Fibroblast of skin of left biceps (primary cell): ENCODE results near the gene AP3D1.

Experiments used
- DNase-seq, 2 experiments: peaks; one replicate each; pipeline ENCODE4 v3.0.0-alpha.2; 2013; ENCODE audit warnings: low read depth in 2 of 2

Gene AP3D1

DNA sequence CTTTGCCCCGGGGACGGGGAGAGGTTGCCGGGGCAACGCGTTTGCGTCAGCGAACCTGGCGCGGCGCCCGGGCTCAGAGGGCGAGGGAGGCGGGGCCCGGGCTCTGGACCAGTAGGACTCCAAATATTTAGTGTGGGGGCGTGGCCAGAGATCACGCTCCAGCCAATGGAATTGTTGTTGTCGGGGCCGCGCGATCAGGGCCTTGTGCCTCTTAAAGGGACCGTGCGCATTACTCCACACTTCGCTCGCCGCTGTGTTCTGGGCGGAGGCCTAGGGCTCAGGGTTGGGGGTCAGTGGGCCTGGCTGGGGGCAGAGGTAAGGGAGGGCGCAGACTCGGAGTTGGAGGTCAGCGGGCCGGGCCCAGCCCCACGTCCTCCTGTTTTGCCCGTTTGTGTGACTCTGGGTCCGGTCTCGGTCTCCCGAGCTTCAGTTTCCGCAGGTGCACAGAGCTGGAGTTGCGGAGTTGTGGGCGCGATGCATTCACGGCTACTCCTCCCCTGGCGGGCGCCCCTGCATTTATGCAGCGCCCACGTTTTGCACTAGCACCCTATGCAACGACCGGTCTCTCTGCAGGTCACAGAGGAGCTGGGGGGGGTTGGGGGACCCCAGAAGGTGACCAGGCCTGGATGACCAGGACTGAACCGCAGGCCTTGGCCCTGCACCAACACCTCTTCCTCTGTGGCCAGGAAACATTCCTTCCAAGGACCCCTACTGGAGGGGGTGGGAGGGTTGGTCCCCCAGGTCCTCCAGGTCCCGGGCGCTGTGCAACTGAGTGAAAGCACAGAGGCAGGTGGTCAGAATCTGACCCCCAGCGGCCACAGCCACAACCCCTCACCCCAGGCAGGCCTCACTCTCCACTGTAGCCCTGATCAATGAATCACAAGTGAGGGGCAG, 89.6 kb downstream of the AP3D1 start:
- DNase-seq = peak; percentile 94

DNA sequence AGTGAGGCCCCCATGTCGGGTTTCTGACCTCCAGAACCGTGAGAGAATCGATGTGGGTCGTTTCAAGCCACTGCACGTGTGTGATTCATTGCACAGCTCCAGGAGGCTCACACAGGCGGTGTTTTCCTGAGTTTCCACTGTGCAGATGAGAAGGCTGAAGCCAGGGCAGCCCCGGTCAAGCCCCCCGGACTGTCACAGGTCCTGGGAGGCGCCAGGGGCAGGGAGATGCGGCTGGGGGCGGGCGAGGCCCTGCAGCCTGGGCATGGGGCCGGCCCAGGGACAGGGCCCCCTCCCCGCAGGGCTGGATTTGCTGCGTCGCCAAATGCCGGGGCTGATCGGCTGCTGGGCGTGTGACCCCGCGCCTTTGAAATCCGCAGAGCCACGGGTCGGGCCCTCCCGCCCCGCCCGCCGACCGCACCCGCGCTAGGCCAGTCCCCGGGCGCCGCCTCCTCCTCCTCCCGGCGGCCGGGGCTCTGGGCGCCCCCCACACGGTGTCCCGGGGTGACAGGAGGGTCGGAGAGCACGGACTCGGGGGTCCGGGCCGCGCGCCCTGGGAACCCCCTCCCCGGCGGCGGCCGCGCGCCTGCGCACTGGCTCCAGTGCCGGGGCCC, 90.4 kb downstream of the AP3D1 start:
- no peak for DNase-seq

DNA sequence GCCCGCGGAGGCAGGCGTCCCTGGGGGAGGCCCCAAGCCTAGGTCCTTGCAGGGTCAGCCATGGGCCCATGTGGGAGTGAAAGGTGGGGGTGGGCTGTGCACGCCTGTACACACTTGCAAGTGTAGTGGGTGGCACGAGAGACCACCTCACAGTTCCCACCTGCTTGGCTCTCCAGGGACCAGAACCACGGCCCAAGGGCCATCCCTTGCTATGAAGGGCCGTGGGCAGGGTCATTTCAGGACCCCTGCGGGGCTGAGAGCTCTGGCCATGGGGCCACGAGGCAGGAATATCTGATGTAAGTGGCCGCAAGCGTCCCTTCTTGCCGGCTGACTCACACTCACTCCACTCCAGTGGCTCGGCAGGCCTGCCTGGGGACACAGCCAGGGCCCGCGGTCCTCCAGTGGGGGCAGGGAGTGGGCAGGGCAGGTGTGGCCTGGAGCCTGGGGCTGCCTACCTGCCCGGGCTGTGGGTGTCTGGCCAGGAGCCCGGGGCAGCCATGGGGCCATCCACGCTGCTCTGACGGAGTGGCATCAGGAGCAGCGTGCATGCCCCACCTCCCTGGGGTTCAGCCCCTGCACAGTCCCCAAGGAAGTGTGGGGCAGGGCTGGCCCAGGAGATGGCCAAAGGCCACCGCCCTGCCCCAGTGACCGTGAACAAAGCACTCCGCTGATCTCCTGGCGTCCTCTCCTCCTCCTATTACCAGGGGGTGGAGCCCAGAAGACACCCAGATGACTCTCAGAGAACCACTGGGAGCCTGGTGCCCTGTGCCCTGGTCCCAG, 91.8 kb downstream of the AP3D1 start:
- DNase-seq = no peak

DNA sequence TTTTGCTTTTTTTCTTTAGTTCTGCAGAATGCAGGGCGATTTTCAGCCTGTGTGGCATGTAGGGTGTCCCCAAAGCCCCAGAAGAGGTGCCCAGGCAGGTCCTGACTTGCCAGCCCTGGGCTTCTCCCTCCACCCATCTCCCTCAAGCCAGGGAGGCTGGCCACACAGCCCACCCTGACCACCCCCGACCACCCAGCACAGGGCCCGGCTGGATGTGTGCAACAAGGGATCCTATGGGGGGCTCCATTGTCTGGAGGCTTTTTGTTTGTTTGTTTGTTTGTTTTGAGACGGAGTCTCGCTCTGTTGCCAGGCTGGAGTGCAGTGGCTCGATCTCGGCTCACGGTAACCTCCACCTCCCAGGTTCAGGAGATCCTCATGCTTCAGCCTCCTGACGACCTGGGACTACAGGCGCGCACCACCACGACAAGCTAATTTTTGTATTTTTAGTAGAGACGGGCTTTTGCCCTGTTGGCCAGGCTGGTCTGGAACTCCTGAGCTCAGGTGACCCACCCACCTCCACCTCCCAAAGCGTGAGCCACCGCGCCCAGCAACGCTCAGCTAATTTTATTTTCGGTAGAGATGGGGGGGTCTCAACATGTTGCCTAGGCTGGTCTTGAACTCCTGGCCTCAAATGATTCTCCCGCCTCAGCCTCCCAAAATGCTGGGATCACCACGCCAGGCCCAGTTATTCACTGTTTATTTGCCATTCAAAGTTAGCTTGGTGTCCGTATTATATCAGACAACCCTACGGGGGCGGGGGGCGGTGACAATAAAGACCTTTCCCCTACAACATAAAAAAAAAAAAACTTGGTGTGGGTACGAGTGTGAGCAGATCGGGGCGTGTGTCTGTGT, 92.6 kb downstream of the AP3D1 start:
- DNase-seq = no peak

DNA sequence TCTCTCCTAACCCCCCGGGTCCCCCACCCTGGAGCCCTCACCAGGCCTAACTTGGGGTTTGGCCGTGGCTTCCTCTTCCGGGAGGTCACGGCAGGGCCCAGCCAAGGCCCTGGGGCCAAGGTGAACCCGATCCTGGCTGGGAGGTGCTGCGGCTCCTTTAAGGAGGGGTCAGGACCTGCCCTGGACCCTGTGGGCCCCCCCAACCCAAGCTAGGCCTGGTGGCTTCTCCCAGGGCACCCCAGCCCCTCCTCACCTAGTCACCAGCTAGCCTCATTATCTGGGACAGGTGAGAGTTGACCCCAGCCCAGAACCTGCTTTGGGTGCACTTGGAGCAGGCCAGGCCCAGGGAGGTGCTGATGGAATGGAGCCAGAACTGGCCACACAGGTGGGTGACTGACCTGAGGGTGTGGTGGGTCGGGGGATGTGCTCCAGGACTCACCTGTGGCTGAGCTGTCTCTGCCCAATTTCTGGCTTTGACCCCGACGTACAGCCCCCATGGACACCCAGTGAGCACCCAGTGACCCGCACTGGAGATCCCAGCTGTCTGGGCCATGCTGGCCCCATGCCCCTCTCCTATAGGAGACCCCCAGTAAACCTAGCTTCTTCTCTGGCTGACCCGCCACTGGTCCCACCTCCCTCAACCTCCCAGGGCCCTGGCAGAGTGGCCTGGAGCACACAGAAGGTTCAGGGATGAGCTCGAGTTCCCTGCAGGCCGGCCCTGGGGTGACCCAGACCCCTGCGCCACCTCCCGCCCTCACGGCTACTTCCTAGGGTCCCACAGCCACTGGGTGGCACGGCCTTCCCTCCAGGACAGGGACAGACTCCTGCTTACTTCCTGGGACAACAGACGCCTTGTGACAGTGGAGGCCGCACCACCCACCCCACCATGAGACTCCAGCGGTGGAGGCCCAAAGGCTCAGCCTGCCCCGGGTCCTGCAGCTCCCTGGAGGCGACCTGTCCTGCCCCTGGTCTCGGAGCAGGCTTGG, 93.6 kb downstream of the AP3D1 start:
- no peak for DNase-seq

DNA sequence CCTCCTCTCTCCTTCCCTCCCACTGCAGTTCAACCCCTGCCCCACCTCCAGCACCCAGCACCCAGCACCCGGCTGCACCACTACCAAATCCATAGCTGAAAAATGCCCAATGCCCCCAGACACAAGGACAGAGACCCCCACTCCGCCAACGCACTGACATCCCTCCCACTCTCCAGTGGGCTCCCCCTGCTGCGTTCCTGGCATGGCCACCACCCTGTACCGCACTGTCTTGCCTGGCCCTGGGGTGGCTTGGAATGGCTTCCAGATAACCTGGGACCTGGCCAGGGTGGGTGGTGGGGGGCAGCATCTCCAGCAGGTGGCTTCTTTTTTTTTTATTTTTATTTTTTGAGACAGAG, 94.6 kb downstream of the AP3D1 start:
- no peak for DNase-seq

DNA sequence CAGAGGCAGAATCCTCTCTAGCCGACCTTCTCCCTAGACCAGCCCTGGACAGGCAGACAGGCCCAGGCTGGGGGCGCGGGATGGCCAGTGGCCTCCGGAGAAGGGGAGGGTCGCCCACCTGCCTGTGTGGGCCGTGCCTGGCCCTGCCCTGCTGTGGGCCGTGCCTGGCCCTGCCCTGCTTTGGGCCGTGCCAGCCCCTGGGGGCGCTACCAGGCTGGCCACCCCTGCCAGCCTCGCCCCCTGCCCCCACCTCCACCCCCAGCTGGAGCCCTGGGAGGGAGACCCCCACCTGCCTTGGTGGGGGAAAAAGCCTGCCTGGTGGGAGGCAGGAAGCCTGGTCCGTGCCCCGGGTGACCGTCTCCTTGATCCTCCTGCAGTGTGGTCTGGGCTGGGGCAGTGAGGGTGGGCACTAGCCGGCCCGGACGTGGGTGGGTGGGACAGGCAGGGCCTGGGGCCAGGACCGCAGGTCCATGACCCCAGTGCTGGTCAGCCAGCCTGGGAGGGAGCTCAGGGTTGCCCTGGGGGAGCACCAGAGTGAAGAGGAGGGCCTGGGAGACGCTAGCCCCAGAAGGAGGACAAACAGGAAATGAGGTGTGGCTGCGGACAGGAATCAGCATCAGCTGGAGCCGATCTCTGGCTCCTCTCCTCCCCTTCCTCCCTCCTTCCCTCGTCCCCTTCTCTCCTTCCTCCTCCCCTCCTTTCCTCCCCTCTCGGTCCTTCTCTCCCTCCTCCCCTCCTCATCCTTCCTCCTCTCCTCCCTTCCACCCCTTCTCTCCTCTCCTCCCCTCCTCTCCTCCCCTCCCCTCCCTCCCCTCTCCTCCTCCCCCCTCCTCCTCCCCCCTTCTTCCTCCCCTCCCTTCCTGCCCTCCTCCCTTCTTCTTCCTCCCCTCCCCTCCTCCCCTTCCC, 95.2 kb downstream of the AP3D1 start:
- DNase-seq = no peak

DNA sequence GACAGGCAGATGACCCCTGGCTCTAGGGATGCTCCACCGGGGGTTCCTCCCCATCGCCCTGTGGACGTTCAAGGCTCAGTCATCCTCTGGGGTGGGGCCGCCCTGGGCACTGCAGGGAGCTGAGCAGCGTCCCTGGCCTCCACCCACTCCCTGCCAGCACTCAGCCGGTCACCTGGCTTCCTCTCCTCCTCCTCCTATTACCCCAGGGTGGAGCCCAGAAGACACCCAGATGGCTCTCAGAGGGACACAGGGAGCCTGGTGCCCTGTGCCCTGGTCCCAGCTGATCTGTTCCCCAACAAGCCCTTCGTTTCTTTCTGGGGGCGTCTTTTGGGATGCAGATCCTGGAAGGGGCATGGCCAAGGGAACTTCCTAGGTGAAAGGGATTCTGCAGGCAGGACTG, 96.6 kb downstream of the AP3D1 start:
- DNase-seq = no peak

DNA sequence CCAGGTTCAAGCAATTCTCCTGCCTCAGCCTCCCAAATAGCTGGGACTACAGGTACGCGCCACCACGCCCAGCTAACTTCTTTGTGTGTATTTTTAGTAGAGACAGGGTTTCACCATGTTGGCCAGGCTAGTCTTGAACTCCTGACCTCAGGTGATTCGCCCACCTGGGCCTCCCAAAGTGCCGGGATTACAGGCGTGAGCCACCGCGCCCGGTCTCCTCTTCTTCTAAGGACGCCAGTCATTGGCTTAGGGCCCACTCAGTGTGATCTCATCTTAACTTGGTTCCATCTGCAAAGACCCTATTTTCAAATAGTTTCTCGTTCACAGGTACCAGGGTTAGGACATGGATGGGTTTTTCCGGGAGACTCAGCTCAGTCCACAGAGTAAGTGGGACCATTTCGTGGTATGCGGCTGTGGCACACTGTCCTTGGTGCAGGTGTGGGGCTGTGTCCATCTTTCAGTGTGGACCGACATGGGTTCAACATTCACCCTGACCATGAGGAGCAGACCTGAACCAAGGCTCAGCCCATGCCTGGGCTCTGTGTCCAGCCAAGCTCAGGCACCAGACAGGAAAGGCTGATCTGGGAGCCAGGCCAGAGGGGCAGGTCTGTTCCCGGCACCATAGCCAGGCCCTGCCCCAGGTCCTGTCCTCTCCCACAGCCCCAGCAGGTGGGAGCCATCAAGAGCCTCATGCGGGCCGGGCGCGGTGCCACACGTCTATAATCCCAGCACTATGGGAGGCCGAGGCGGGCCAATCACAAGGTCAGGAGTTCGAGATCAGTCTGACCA, 97.6 kb downstream of the AP3D1 start:
- DNase-seq = no peak

DNA sequence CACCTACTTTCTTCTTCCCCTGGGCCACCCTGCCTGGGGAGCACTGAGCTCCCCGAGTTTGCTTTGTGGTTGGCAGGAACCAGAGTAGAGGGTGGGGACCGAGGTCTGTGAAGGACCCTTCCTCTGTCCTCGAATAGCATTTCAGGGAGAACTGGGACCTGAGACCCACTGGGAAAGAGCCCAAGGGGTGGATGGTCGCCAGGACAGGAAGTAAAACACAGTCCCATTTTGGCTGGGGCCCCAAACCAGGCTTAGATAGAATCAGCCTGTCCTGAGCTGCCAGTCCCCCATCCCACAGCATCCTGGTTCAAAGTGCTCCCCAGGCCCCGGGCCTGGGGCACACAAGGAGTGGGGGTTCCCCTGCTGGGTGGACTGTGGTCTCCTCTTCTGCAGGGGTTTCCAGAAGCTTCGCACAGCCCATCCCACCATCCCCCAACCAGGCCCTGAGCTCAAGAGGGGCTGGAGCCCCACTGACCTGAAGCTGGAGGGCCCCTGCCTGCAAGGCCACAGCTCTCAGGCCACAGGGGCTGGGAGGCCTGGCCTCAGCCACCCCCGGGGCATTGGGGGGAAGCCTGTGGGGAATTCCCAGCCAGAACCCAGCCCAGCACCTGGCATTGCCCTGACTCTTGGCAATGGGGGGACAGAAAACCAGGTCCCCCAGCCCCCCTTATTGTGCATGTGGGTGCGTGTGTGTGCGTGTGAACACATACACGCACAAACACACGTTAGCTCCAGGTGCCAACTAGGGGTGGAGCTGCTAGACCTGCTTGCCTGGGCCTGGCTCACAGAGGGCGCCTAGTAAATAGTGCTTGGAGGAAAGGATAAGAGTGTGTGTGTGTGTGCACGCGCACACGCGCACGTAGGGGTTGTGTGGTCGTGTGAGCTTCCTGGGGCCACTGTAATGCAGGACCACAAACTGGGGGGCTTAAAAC, 99.3 kb downstream of the AP3D1 start:
- no peak for DNase-seq

DNA sequence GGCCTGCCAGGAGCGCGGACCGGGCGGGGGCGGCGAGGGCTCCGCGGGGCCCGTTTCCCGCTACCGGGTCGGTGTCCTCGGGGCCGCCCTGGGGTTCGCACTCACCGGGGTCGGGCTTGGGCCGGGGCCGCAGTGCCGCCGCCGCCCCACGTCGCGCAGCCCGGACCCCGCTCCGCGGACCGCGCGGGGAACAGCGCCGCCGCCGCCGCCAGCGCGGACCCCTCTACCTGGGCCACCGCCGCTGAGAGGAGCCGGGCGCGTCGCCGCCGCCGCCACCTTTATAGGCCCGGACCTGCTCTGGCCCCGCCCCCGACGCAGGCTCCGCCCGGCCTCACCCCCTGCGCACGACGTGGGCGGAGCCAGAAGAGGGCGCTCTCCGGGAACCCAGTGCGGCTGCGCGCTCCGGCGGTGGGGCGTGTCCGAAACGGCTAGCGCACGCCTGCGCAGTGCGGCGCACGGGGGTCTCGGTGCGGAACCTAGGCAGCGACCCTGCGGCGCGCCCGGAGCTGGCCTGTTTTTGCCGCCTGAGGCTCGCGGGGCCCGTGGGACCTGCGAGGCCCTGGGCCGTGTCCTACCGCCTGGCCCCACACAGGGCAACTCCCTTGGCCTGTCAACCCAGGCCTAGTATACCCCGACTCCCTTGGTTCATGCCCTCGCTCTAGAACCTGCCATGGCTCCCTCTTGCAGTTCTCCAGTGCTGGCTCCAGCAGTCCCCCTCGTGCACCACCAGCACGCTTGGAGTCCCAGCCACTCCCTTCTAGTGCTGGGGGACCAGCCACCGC, 100.2 kb downstream of the AP3D1 start, which contains the start of gene MKNK2:
Gene MKNK2, minus strand, starts transcription at position 254 of the 782 bp plus-strand sequence. CDS start 393 bp downstream, outside the sequence.
- peak in 1 of 2 experiments; percentile 59 for DNase-seq
